ENCODE results near the gene ATP2C1. TPM values are rescaled to one million over a fixed set of nuclear protein-coding genes. Genes with fewer than 3 reads are reported as not detected.
"Not testable (repeated sequence)": the region's sequence is repeated elsewhere in the genome, so short reads cannot be mapped to it uniquely, and the experiment has no call there.

ATP2C1 gene
- total RNA-seq, 1 donor from 2014 or later, result 128 TPM

- Histone ChIP-seq H3K9me3 (no peaks in the 10 kb centered on the region), H3K27ac (peak overlapping the region; percentile 73), H3K27me3 (ENCODE audit: low read depth) (no peaks in the 10 kb centered on the region), H3K4me3 (peak overlapping the region; percentile 19), H3K4me1 (peaks cover 20% of the 10 kb centered on the region), H3K36me3 (no peaks in the 10 kb centered on the region)
- no peak for DNase-seq
- TF ChIP-seq CTCF (IDR thresholded peaks at IDR 0.05), result no peak
- intact Hi-C loops (cut with DNase I), result no loop called here
- no peak for ATAC-seq
These were observed 43.0 kb upstream of the ATP2C1 start for GRCh38 chr3:130850843-130851242.

GRCh38 chr3:130851277-130851676 lies 42.6 kb upstream of the ATP2C1 start:
- peaks cover 20% of the 10 kb centered on the region for H3K4me1 ChIP-seq
- no peak for TF ChIP-seq CTCF (IDR thresholded peaks at IDR 0.05)
- peak overlapping the region; percentile 19 for H3K4me3 ChIP-seq
- no peak for ATAC-seq
- intact Hi-C loops (cut with DNase I), result no loop called here
- DNase-seq, result no peak
- H3K36me3 ChIP-seq, result no peaks in the 10 kb centered on the region
- H3K27me3 ChIP-seq (ENCODE audit: low read depth), result no peaks in the 10 kb centered on the region
- no peaks in the 10 kb centered on the region for H3K9me3 ChIP-seq
- H3K27ac ChIP-seq, result peak overlapping the region; percentile 73

GRCh38 chr3:130853581-130853980 lies 40.3 kb upstream of the ATP2C1 start:
- H3K27me3 ChIP-seq (ENCODE audit: low read depth), result no peaks in the 10 kb centered on the region
- no peak for TF ChIP-seq CTCF (IDR thresholded peaks at IDR 0.05)
- no peaks in the 10 kb centered on the region for H3K36me3 ChIP-seq
- no peak for ATAC-seq
- H3K4me1 ChIP-seq, result peaks cover 20% of the 10 kb centered on the region
- no peaks in the 10 kb centered on the region for H3K9me3 ChIP-seq
- DNase-seq, result no peak
- intact Hi-C loops (cut with DNase I), result no loop called here
- H3K27ac ChIP-seq, result no peak overlapping the region
- no peak overlapping the region for H3K4me3 ChIP-seq

GRCh38 chr3:130854208-130854864 lies 39.5 kb upstream of the ATP2C1 start:
- Histone ChIP-seq H3K4me3 (no peak overlapping the region), H3K9me3 (no peaks in the 10 kb centered on the region), H3K27me3 (ENCODE audit: low read depth) (no peaks in the 10 kb centered on the region), H3K4me1 (peaks cover 12% of the 10 kb centered on the region), H3K27ac (no peak overlapping the region), H3K36me3 (no peaks in the 10 kb centered on the region)
- DNase-seq, result no peak
- intact Hi-C loops (cut with DNase I), result no loop called here
- no peak for ATAC-seq
- TF ChIP-seq CTCF (IDR thresholded peaks at IDR 0.05), result no peak

- intact Hi-C loops (cut with DNase I), result no loop called here
- Histone ChIP-seq H3K4me1 (no peaks in the 10 kb centered on the region), H3K9me3 (no peaks in the 10 kb centered on the region), H3K4me3 (no peak overlapping the region), H3K27me3 (ENCODE audit: low read depth) (no peaks in the 10 kb centered on the region), H3K27ac (no peak overlapping the region), H3K36me3 (no peaks in the 10 kb centered on the region)
- TF ChIP-seq CTCF (IDR thresholded peaks at IDR 0.05), result no peak
- peak; percentile 9 to 44 for ATAC-seq
- no peak for DNase-seq
These were observed 36.4 kb upstream of the ATP2C1 start for GRCh38 chr3:130857336-130858026.

GRCh38 chr3:130862130-130862529 lies 31.8 kb upstream of the ATP2C1 start:
- DNase-seq; intact Hi-C loops (cut with DNase I); H3K4me1 ChIP-seq; H3K27me3 ChIP-seq (ENCODE audit: low read depth); H3K36me3 ChIP-seq; H3K9me3 ChIP-seq; ATAC-seq; H3K4me3 ChIP-seq; H3K27ac ChIP-seq: not testable (repeated sequence)
